CD4-positive, alpha-beta T cell treated with Interleukin-6 for 4 hours (primary cell): ENCODE measurements around the gene MAGT1.
"Not testable (repeated sequence)": the region's sequence is repeated elsewhere in the genome, so short reads cannot be mapped to it uniquely, and the experiment has no call there.

Experiments used
- DNase-seq: peaks from one replicate; pipeline ENCODE4 v3.0.0-alpha.2; 2020; ENCODE audit warnings: mixed read lengths

MAGT1 gene

DNA sequence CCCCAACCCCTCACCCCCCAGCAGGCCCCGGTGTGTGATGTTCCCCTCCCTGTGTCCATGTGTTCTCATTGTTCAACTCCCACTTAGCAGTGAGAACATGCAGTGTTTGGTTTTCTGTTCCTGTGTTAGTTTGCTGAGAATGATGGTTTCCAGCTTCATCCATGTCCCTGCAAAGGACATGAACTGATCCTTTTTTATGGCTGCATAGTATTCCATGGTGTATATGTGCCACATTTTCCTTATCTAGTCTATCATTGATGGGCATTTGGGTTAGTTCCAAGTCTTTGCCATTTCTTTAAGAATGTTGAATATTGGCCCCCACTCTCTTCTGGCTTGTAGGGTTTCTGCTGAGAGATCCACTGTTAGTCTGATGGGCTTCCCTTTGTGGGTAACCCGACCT is 73.2 kb downstream of the MAGT1 start:
- DNase-seq: not testable (repeated sequence)

DNA sequence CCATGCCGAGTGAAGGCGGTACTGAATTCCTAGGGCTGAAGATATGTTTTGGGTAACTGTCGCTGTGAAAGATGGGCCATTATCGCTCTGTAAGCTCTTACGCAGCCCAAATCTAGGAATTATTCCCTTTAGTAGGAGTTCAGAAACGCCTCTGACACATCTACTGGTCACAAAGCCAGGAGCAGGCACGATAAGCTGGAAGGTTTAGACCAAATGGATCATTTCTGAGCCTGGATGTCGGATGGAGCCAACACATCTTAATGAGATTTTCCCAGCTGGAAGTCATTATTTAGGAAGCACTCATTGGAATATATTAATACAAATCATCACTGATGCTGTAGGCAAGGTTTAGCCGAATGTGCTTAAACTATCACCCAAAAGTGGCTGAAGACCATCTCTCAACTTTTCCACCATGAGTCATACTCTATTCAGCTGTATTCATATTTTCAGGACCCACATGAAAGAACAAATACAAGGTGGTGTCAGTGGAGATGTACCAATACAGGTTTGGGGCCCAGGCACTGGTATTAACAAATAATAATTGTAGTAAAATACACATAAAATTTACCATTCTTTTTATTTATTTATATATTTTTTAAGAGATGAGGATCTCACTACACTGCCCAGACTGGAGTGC is 75.0 kb downstream of the MAGT1 start:
- DNase-seq: no peak

GRCh38 chrX:77814210-77814609 is 81.0 kb downstream of the MAGT1 start:
- DNase-seq: no peak

GRCh38 chrX:77802201-77802600 is 93.0 kb downstream of the MAGT1 start:
- no peak for DNase-seq

- DNase-seq: no peak
These were observed 100.1 kb downstream of the MAGT1 start for GRCh38 chrX:77795124-77795523.

DNA sequence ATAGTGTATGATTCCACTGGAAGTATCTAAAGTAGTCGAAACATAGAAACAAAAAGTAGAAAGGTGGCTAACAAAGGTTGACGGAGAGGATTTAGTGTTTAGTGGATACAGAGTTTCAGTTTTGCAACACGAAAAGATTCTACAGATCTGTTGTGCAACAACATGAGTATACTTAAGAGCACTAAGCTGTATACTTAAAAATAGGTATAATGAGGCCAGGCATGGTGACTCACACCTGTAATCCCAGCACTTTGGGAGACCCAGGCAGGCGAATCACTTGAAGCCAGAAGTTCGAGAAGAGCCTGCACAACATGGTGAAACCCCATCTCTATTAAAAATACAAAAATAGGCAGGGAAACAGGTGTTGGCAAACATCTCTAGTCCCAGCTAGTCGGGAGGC is 101.3 kb downstream of the MAGT1 start:
- DNase-seq: no peak

GRCh38 chrX:77788050-77788449 is 107.2 kb downstream of the MAGT1 start:
- no peak for DNase-seq

GRCh38 chrX:77786365-77786680 is 108.9 kb downstream of the MAGT1 start:
- no peak for DNase-seq

DNA sequence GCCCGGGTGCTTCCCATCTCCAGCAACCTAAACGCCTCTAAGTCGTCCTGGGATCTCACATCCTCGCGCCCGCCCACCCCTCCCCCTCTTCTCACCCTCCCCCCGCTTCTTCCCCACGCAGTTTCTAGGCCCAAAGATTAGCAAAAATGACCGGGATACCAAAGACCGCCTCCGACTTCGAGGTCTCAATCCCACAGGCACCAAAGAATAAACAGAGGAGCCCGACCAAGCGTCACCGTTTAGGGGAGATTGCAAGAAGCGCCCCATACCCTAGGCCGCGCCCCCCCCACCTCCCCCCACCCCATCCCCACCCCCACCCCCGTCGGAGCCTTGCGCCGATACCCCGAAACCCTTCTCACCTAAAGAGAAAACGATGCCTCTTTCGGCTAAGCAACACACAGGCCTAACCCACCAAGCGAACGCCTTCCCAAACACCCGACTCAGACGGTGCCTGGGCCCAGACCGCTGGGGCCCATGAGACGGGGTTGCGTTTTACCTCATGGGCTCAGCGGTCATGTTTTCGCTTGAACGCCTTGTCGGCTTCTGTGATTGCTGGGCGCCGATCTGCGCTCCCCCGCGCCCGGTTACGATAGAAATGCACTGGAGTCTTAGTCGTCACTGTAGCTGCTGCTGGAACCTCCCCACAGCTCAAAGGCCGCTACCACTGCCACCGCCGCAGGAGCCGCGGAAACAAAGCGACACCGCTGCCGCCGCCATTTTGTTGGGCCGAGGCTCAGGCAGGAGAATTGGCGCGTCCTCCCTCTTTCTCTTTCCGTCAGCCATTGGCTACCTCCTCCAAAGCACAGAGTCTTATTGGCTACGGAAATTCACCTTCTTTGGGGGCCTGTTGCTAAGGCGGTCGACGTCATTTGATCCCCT is 109.5 kb downstream of the MAGT1 start, which contains the start of gene ATRX:
Gene ATRX (minus strand): TSS at position 731 of the 879 bp plus-strand sequence. CDS start 215 bp downstream, at position 516.
- peak; percentile 73 for DNase-seq

DNA sequence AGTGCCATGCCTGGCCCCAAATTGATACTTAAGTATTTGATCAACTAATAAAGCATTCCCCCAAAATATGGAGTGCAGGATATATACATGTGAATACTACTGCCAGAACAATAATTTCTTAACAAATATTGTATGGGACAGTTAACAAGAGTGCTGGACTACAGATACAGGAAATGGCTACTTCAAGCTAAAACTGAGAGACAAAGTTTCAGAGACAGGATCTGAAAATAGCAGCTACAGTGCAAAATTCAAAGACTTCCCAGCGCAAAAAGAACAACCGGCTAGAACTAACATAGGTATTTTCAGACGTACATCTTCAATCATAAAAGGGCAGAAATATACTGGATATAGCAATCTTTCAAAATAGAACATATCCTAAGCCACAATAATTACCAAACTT is 115.5 kb downstream of the MAGT1 start:
- DNase-seq: no peak

DNA sequence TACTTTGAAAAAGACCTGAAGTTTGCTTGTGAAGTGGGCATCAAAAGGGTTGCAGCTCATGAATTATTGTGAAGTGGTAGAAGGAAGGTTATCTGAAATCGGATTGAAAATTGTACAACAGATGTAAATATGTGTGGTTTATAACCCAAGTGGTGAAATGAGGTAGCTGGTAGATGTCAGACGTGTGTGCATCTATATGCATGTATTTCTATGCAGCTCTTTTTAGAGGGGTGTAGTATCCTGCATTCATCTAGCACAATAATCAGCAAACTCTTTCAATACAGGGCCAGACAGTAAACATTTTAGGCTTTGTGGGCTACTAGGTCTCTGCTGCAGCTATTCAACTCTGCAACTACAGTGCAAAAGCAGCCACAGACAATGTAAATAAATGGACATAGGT is 118.6 kb downstream of the MAGT1 start:
- DNase-seq: no peak
